Fibroblast of skin of right quadriceps (primary cell): ENCODE data around the gene ATP10A.

Source experiments
- DNase-seq: peaks from one replicate; pipeline ENCODE4 v3.0.0-alpha.2; 2013

The ATP10A gene

DNA sequence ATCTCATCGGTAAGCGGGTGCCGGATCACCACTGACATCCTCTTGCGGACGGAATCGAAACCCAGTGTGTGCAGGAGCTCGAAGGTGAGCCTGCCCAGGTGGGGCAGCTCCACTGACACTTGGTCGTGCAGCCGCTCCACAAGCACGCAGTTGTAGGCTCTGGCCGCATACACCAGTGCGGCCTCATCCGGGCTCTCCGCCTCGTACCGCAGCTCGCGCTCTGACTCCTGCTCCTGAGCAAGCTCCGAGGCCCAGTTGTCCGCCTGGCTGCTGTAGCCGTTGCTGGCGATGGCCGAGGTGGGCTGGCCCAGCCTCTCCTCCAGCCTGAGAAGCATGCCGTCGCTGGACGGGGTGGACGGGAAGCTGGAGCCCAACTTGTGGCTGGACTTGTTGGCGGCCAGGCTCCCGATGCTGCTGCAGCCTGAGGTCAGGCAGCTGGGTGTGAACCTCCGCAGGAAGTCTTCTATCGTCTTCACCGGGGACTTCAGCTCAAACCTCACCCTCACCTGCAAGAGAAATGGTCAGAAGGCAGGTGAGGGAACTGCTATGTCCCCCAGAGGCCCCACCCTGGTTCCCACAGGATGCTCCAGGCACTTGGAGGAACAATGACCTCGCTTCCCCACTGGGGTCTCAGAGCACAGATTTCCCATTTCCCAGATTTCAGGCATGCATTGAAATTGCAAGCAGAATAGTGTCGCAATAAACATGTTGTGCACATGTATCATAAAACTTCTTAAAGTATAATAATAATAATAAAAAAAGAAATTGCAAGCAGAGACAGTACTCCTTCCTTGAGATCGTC, 149.2 kb downstream of the ATP10A start:
- no peak for DNase-seq

- no peak for DNase-seq
Observed at GRCh38 chr15:25712961-25713355, 150.2 kb downstream of the ATP10A start.

- DNase-seq: no peak
Observed at GRCh38 chr15:25712192-25712960, 150.8 kb downstream of the ATP10A start.

DNA sequence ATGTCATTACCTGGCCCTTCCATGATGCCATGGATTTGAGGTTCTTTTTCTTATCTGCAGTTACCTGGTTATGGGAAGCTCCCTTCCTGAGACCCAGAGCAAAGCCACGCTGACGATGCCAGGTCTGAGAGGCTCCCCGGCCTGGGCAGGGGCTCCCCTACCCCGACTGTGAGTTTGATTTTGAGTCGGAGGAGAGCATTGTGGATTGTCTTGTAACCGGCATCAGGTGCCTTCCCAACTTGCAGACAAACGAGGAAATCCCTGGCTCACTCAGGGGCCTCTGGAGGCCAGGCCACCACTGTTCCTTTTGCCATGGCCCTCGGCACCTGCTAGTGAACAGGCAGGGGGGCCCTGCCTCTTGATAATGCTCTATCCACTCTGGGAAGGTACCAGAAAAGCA, 151.4 kb downstream of the ATP10A start:
- no peak for DNase-seq

DNA sequence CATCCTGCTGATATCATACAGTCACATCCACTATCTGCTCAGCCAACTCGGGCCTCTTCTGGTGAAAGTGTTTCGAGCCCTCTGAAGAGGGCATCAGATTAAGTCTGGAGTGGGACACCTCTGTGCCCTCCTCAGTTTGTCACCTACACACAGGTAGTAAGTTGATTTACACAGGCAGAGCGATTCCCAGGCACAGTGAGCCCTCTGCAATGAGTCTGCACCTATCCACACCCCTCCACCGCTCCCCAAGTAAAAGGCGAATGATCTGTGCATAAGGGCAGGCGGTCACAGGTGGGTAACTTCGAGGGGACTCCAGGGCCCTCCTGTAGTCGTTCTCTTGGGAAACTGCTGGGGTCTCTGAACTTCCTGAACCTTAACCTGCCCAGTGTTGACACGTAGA, 152.0 kb downstream of the ATP10A start:
- DNase-seq: no peak

- peak; percentile 19 for DNase-seq
Observed at GRCh38 chr15:25710184-25710583, 152.9 kb downstream of the ATP10A start.

GRCh38 chr15:25709437-25710159, 153.5 kb downstream of the ATP10A start:
- no peak for DNase-seq

GRCh38 chr15:25708391-25708790, 154.7 kb downstream of the ATP10A start:
- DNase-seq: no peak

- no peak for DNase-seq
Observed at GRCh38 chr15:25707656-25708365, 155.3 kb downstream of the ATP10A start.

DNA sequence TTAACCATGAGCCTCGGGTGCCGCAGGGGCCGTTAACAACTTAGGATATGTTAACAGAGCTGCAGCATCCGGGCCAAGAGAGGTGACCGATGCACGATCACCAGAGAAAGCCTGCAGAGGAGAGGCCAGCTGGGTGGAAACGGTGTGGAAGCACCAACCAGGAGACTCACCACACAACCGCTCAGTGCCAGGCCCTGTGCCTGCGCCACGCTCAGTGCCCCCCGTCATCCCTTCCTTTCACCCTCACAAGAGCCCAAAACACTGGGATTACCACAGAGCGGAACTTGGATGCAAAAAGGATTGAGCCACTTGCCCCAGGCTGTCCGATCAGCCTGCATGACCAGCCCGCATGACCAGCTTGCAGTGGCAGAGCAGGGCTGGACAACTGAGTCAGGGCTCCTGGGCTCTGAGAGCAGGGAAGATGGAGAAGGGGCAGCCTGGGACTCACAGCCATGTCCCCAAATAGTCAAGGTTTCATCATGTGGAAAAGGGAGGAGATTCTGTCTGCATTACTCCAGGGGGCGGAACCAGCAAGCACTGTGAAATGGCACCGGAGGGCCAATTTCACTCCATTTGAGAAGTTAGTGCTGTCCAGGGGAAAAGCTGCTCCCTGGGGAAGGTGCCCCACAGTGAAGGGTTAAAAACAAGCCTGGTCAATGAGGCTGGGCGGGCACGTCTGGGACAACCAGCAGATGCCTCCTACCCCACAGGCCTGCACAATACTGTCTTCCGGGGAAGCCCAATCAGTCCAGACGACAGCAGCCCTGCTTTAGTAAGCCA, 156.8 kb downstream of the ATP10A start:
- no peak for DNase-seq

DNA sequence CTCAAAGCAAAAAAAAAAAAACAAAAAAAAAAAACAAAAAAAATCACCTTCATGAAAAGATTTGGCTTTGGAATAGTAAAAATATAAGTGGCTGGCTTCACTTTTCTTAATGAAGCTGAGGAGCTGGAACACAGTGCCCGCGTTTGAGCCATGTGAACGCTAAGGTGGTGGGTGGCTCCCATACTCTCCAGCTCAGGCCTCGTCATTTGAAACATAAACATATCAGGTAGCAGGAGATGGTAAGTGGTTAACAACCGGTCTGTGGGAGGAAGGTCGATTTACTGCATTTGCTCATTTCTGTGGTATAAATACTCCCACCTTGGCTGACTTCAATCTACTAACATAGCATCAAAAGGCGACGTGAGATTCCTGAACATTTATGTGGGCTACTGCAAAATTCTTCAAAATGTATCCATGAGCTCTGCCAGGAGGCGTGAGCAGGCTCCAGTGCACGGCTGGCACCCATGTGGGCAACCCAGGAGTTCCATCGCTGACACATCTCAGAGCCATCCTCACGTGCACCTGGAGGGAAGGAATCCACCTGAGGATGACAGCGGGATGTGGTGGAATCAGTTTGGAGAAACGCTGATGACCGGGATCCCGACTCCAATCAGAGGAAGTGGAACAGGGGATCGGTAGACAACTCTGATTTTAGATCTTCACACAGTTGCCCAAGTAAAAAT, 157.6 kb downstream of the ATP10A start:
- no peak for DNase-seq

DNA sequence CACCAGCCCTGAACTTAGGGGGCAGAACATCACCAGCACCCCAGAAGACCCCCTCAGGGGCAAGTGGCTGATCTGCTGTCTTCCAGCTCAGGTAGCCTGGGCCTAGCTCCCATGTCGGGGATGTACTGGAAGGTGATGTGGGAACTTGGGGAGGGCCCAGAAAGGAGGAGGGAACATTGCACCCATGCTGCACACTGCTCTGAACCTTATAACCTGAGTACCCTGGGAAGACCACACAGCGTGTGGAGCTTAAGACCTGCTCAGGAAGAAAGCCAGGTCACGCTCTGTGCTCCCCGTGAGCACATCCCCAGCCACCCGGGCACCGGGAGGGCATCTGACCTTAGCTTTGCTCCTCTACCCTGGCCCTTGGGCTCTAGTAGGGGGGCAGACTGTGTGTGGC, 159.4 kb downstream of the ATP10A start:
- DNase-seq: no peak

- DNase-seq: no peak
Observed at GRCh38 chr15:25701721-25702465, 161.2 kb downstream of the ATP10A start.

- no peak for DNase-seq
Observed at GRCh38 chr15:25700916-25701315, 162.2 kb downstream of the ATP10A start.

DNA sequence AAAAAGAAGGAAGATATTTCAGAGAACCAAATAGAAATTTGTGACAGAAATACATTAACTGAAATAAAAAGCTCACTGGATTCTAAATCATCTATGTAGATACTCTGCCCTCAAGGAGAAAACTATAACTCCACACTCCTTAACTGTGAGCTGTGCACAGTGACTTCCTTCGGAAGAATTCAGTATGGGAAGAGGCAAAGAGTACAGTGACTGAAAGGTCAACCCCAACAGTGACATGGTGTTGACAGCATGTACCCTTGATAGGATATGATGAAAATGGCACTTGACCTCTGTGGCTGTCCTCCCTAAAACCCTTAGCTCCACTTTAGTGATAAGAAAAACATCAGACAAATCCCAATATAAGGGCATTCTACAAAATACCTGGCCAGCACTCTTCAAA, 165.5 kb downstream of the ATP10A start:
- DNase-seq: no peak

DNA sequence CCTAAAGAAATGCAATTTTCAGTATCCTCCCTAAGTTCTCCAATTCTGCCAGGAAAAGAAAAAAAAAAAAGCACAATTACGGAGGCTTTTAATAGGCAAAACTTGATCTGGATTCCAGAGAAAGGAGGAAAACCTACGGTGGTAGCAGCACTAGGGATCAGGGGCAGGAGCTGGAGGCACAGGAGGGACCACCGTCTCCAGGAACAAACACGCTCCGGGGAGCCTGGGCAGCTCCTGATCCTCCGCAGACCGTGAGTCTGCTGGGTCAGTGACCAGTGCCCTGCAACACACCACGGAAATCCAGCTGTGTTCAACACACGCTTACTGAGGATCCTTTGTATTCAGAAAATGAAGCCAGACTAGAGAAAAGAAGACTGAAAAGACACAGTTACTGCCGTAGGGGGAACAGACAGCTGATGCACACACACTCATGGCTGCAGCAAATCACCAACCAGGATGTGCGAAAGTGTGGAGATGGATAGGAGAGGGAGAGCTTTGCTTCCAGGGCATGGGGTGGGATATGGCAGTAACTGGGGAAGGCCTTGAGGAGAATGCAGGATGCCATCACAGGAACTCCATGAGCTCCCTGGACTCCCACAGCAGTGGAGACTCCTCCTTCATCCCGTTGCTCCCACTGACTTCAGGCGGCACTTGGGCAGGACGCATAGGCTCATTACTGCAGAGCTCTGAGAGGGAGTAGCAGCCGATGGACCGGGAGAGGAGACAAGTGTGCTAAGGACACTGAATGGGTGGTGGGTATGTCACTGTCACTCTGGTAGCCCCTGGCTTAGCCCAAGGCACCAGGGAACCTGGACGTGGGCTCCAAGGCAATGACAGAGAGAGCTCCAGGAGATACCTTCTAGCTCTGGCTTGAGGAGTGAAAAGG, 167.0 kb downstream of the ATP10A start:
- no peak for DNase-seq

GRCh38 chr15:25694823-25695312, 168.3 kb downstream of the ATP10A start:
- DNase-seq: no peak

- no peak for DNase-seq
Observed at GRCh38 chr15:25694239-25694584, 168.9 kb downstream of the ATP10A start.
